Left forelimb (tissue), 1 donor: ENCODE measurements around the gene IL18BP.

Experiments
- DNase-seq: peaks from one replicate; pipeline ENCODE4 v3.0.0-alpha.2; 2018; ENCODE audit warnings: low spot score

The IL18BP gene

GRCh38 chr11:72045849-72046248 is 47.1 kb downstream of the IL18BP start:
- DNase-seq, result no peak

GRCh38 chr11:72048766-72049460 is 50.2 kb downstream of the IL18BP start:
- no peak for DNase-seq
